ENCODE results near the gene PARVG.
A peak's percentile ranks its signal among the peaks of the same experiment; 100 is the strongest.

PARVG gene

GRCh38 chr22:44179989-44180705 lies 578 bp upstream of the PARVG start:
- DNase-seq (ENCODE audit: low read depth, low spot score), result no peak

- peak; percentile 32 for DNase-seq (ENCODE audit: low read depth, low spot score)
Observed at GRCh38 chr22:44181033-44181911, 547 bp downstream of the PARVG start.

GRCh38 chr22:44181912-44182587 lies 1.3 kb downstream of the PARVG start:
- DNase-seq (ENCODE audit: low read depth, low spot score), result no peak

- DNase-seq (ENCODE audit: low read depth, low spot score), result no peak
Observed at GRCh38 chr22:44182588-44183286, 2.0 kb downstream of the PARVG start.

GRCh38 chr22:44183287-44183588 lies 2.5 kb downstream of the PARVG start:
- DNase-seq (ENCODE audit: low read depth, low spot score), result no peak

- DNase-seq (ENCODE audit: low read depth, low spot score), result no peak
Observed at GRCh38 chr22:44184006-44184405, 3.3 kb downstream of the PARVG start.

- DNase-seq (ENCODE audit: low read depth, low spot score), result no peak
Observed at GRCh38 chr22:44185237-44186120, 4.8 kb downstream of the PARVG start.

- no peak for DNase-seq (ENCODE audit: low read depth, low spot score)
Observed at GRCh38 chr22:44186121-44186510, 5.4 kb downstream of the PARVG start.

GRCh38 chr22:44186737-44187136 lies 6.0 kb downstream of the PARVG start:
- DNase-seq (ENCODE audit: low read depth, low spot score), result no peak

GRCh38 chr22:44187652-44188230 lies 7.0 kb downstream of the PARVG start:
- DNase-seq (ENCODE audit: low read depth, low spot score), result no peak

- DNase-seq (ENCODE audit: low read depth, low spot score), result no peak
Observed at GRCh38 chr22:44188316-44188715, 7.6 kb downstream of the PARVG start.

GRCh38 chr22:44188986-44189630 lies 8.4 kb downstream of the PARVG start:
- DNase-seq (ENCODE audit: low read depth, low spot score), result no peak

- no peak for DNase-seq (ENCODE audit: low read depth, low spot score)
Observed at GRCh38 chr22:44190381-44190976, 9.8 kb downstream of the PARVG start.

GRCh38 chr22:44191036-44191454 lies 10.3 kb downstream of the PARVG start:
- no peak for DNase-seq (ENCODE audit: low read depth, low spot score)

- no peak for DNase-seq (ENCODE audit: low read depth, low spot score)
Observed at GRCh38 chr22:44192098-44192815, 11.5 kb downstream of the PARVG start.

- no peak for DNase-seq (ENCODE audit: low read depth, low spot score)
Observed at GRCh38 chr22:44192816-44193534, 12.2 kb downstream of the PARVG start.

GRCh38 chr22:44193535-44193891 lies 12.8 kb downstream of the PARVG start:
- no peak for DNase-seq (ENCODE audit: low read depth, low spot score)

- no peak for DNase-seq (ENCODE audit: low read depth, low spot score)
Observed at GRCh38 chr22:44194569-44194968, 13.8 kb downstream of the PARVG start.
